ENCODE results near the gene PSMD13.

PSMD13 gene

GRCh38 chr11:206526-207207, 30.1 kb upstream of the PSMD13 start:
- H4K8ac ChIP-seq (ENCODE audit: low read depth, low read length): no peak overlapping the region
- peak overlapping the region; percentile 46 for H3K27ac ChIP-seq (ENCODE audit: low read depth, low read length)
- H2BK5ac ChIP-seq (ENCODE audit: low read length): no peak overlapping the region

GRCh38 chr11:207208-207862, 29.4 kb upstream of the PSMD13 start, which contains the start of the genes BET1L and RIC8A:
Gene BET1L (minus strand): TSS chr11:207399. CDS start chr11:207321, 78 bp downstream.
Gene RIC8A (plus strand): TSS chr11:207708. CDS start chr11:208855, 1,147 bp downstream.
- Histone ChIP-seq H2BK15ac (replicated peaks; ENCODE audit: low read depth) (no peak within 1 kb of the TSS), H2AK5ac (ENCODE audit: low read length) (peak within 1 kb of the TSS; percentile 58), H3K23ac (ENCODE audit: low read length) (peak within 1 kb of the TSS; percentile 99), H3K4me2 (ENCODE audit: low read length) (peak within 1 kb of the TSS; percentile 99), H2BK120ac (ENCODE audit: low read depth, low read length) (no peak within 1 kb of the TSS), H3K56ac (ENCODE audit: low read length) (peak within 1 kb of the TSS; percentile 100), H2BK5ac (ENCODE audit: low read length) (peak within 1 kb of the TSS; percentile 61), H3K4me3 (ENCODE audit: low read length) (peak within 1 kb of the TSS; percentile 97), H3K18ac (ENCODE audit: low read length) (peak within 1 kb of the TSS; percentile 75), H4K5ac (ENCODE audit: low read length) (peak within 1 kb of the TSS; percentile 69), H3K36me3 (ENCODE audit: control insufficient read depth, insufficient read depth, low read length) (peaks cover 8% of the 10 kb centered on the region), H3K4ac (ENCODE audit: low read depth, low read length) (peak within 1 kb of the TSS; percentile 88), H3K4me1 (ENCODE audit: control insufficient read depth, low read depth, low read length) (peaks cover 12% of the 10 kb centered on the region), H3K9ac (ENCODE audit: low read length) (peak within 1 kb of the TSS; percentile 100), H3K79me1 (ENCODE audit: low read length) (peaks cover 54% of the 10 kb centered on the region), H3K79me2 (ENCODE audit: control insufficient read depth, insufficient read depth, low read length) (peaks cover 39% of the 10 kb centered on the region), H3K27ac (ENCODE audit: low read depth, low read length) (peak within 1 kb of the TSS; percentile 94), H4K8ac (ENCODE audit: low read depth, low read length) (no peak within 1 kb of the TSS), H3K27me3 (ENCODE audit: insufficient read depth, low read length, poor library complexity) (no peaks in the 10 kb centered on the region)
- DNase-seq: peak; percentile 99
- no CpG with 5 or more reads among the region's 63 CpGs for WGBS (ENCODE audit: extremely low coverage, insufficient coverage, low lambda C conversion rate)

More at GRCh38 chr11:206526-207207, 30.1 kb upstream of the PSMD13 start:
- H3K9ac ChIP-seq (ENCODE audit: low read length): peak overlapping the region; percentile 93
- H3K4me3 ChIP-seq (ENCODE audit: low read length): peak overlapping the region; percentile 95
- H3K23ac ChIP-seq (ENCODE audit: low read length): peak overlapping the region; percentile 48
- peak overlapping the region; percentile 58 for H2AK5ac ChIP-seq (ENCODE audit: low read length)
- H3K18ac ChIP-seq (ENCODE audit: low read length): peak overlapping the region; percentile 11
- H3K4me1 ChIP-seq (ENCODE audit: control insufficient read depth, low read depth, low read length): peaks cover 12% of the 10 kb centered on the region
- peaks cover 52% of the 10 kb centered on the region for H3K79me1 ChIP-seq (ENCODE audit: low read length)
- H3K79me2 ChIP-seq (ENCODE audit: control insufficient read depth, insufficient read depth, low read length): peaks cover 39% of the 10 kb centered on the region
- no peak overlapping the region for H2BK15ac ChIP-seq (replicated peaks; ENCODE audit: low read depth)
- peak overlapping the region; percentile 96 for H3K4me2 ChIP-seq (ENCODE audit: low read length)
- H3K27me3 ChIP-seq (ENCODE audit: insufficient read depth, low read length, poor library complexity): no peaks in the 10 kb centered on the region
- WGBS (ENCODE audit: extremely low coverage, insufficient coverage, low lambda C conversion rate): no CpG with 5 or more reads among the region's 39 CpGs
- peak overlapping the region; percentile 98 for H3K56ac ChIP-seq (ENCODE audit: low read length)
- no peak overlapping the region for H4K5ac ChIP-seq (ENCODE audit: low read length)
- peaks cover 7% of the 10 kb centered on the region for H3K36me3 ChIP-seq (ENCODE audit: control insufficient read depth, insufficient read depth, low read length)
- H2BK120ac ChIP-seq (ENCODE audit: low read depth, low read length): no peak overlapping the region
- peak; percentile 16 for DNase-seq
- H3K4ac ChIP-seq (ENCODE audit: low read depth, low read length): peak overlapping the region; percentile 88

GRCh38 chr11:207863-208180, 29.0 kb upstream of the PSMD13 start:
- Histone ChIP-seq H4K8ac (ENCODE audit: low read depth, low read length) (no peak overlapping the region), H3K4ac (ENCODE audit: low read depth, low read length) (peak overlapping the region; percentile 87), H3K23ac (ENCODE audit: low read length) (peak overlapping the region; percentile 99), H2AK5ac (ENCODE audit: low read length) (peak overlapping the region; percentile 10), H3K9ac (ENCODE audit: low read length) (peak overlapping the region; percentile 100), H3K27me3 (ENCODE audit: insufficient read depth, low read length, poor library complexity) (no peaks in the 10 kb centered on the region), H2BK5ac (ENCODE audit: low read length) (peak overlapping the region; percentile 61), H3K18ac (ENCODE audit: low read length) (peak overlapping the region; percentile 75), H2BK120ac (ENCODE audit: low read depth, low read length) (no peak overlapping the region), H3K79me1 (ENCODE audit: low read length) (peaks cover 54% of the 10 kb centered on the region), H2BK15ac (replicated peaks; ENCODE audit: low read depth) (no peak overlapping the region), H3K4me2 (ENCODE audit: low read length) (peak overlapping the region; percentile 99), H3K79me2 (ENCODE audit: control insufficient read depth, insufficient read depth, low read length) (peaks cover 39% of the 10 kb centered on the region), H3K4me1 (ENCODE audit: control insufficient read depth, low read depth, low read length) (peaks cover 12% of the 10 kb centered on the region), H3K56ac (ENCODE audit: low read length) (peak overlapping the region; percentile 100), H4K5ac (ENCODE audit: low read length) (peak overlapping the region; percentile 69), H3K4me3 (ENCODE audit: low read length) (peak overlapping the region; percentile 97), H3K27ac (ENCODE audit: low read depth, low read length) (peak overlapping the region; percentile 94), H3K36me3 (ENCODE audit: control insufficient read depth, insufficient read depth, low read length) (peaks cover 12% of the 10 kb centered on the region)
- no CpG with 5 or more reads among the region's 27 CpGs for WGBS (ENCODE audit: extremely low coverage, insufficient coverage, low lambda C conversion rate)
- no peak for DNase-seq

GRCh38 chr11:208181-208916, 28.4 kb upstream of the PSMD13 start:
- Histone ChIP-seq H2BK120ac (ENCODE audit: low read depth, low read length) (peak overlapping the region; percentile 7), H3K36me3 (ENCODE audit: control insufficient read depth, insufficient read depth, low read length) (peaks cover 18% of the 10 kb centered on the region), H3K56ac (ENCODE audit: low read length) (peak overlapping the region; percentile 100), H3K4me2 (ENCODE audit: low read length) (peak overlapping the region; percentile 99), H3K9ac (ENCODE audit: low read length) (peak overlapping the region; percentile 100), H3K23ac (ENCODE audit: low read length) (peak overlapping the region; percentile 99), H3K27ac (ENCODE audit: low read depth, low read length) (peak overlapping the region; percentile 94), H3K18ac (ENCODE audit: low read length) (peak overlapping the region; percentile 75), H2BK15ac (replicated peaks; ENCODE audit: low read depth) (no peak overlapping the region), H3K27me3 (ENCODE audit: insufficient read depth, low read length, poor library complexity) (no peaks in the 10 kb centered on the region), H3K4me1 (ENCODE audit: control insufficient read depth, low read depth, low read length) (peaks cover 12% of the 10 kb centered on the region), H2AK5ac (ENCODE audit: low read length) (peak overlapping the region; percentile 10), H3K4ac (ENCODE audit: low read depth, low read length) (peak overlapping the region; percentile 87), H3K4me3 (ENCODE audit: low read length) (peak overlapping the region; percentile 97), H3K79me1 (ENCODE audit: low read length) (peaks cover 55% of the 10 kb centered on the region), H3K79me2 (ENCODE audit: control insufficient read depth, insufficient read depth, low read length) (peaks cover 39% of the 10 kb centered on the region), H4K5ac (ENCODE audit: low read length) (no peak overlapping the region), H4K8ac (ENCODE audit: low read depth, low read length) (no peak overlapping the region), H2BK5ac (ENCODE audit: low read length) (peak overlapping the region; percentile 61)
- no CpG with 5 or more reads among the region's 57 CpGs for WGBS (ENCODE audit: extremely low coverage, insufficient coverage, low lambda C conversion rate)
- DNase-seq: peak; percentile 82

- Histone ChIP-seq H2BK120ac (ENCODE audit: low read depth, low read length) (peak overlapping the region; percentile 7), H2BK15ac (replicated peaks; ENCODE audit: low read depth) (no peak overlapping the region), H3K4me2 (ENCODE audit: low read length) (peak overlapping the region; percentile 97), H3K4me1 (ENCODE audit: control insufficient read depth, low read depth, low read length) (peaks cover 12% of the 10 kb centered on the region), H3K4ac (ENCODE audit: low read depth, low read length) (peak overlapping the region; percentile 49), H3K9ac (ENCODE audit: low read length) (peak overlapping the region; percentile 100), H4K5ac (ENCODE audit: low read length) (no peak overlapping the region), H2BK5ac (ENCODE audit: low read length) (no peak overlapping the region), H3K79me2 (ENCODE audit: control insufficient read depth, insufficient read depth, low read length) (peaks cover 39% of the 10 kb centered on the region), H3K27ac (ENCODE audit: low read depth, low read length) (peak overlapping the region; percentile 40), H2AK5ac (ENCODE audit: low read length) (peak overlapping the region; percentile 78), H3K18ac (ENCODE audit: low read length) (peak overlapping the region; percentile 31), H3K56ac (ENCODE audit: low read length) (peak overlapping the region; percentile 99), H3K27me3 (ENCODE audit: insufficient read depth, low read length, poor library complexity) (no peaks in the 10 kb centered on the region), H3K23ac (ENCODE audit: low read length) (no peak overlapping the region), H3K79me1 (ENCODE audit: low read length) (peaks cover 54% of the 10 kb centered on the region), H3K36me3 (ENCODE audit: control insufficient read depth, insufficient read depth, low read length) (peaks cover 18% of the 10 kb centered on the region), H3K4me3 (ENCODE audit: low read length) (peak overlapping the region; percentile 77), H4K8ac (ENCODE audit: low read depth, low read length) (no peak overlapping the region)
- DNase-seq: no peak
- no CpG with 5 or more reads among the region's 26 CpGs for WGBS (ENCODE audit: extremely low coverage, insufficient coverage, low lambda C conversion rate)
Observed at GRCh38 chr11:208917-209260, 27.9 kb upstream of the PSMD13 start.

Data from mesendoderm (in vitro differentiated cells).